PC-3 (cell line): ENCODE measurements around the gene GALNT10.

ENCODE experiments used
- CTCF ChIP-seq: fragments of 300-600 bp; sonication (generic); conservative IDR thresholded peaks from 2 replicates; pipeline ENCODE4 v1.5.1; 2017; ENCODE audit warnings: antibody characterized with exemption, low read depth, mild to moderate bottlenecking, low read length
- EZH2 ChIP-seq: fragments of 300-600 bp; sonication (generic); IDR thresholded peaks from one replicate; pipeline ENCODE4 v1.6.1; 2017; ENCODE audit warnings: antibody characterized with exemption, mild to moderate bottlenecking, low read length; ENCODE audit not compliant: unreplicated experiment

- TF ChIP-seq EZH2 = no peak
- TF ChIP-seq CTCF = no peak
Observed at GRCh38 chr5:154374264-154374663, 183.7 kb downstream of the GALNT10 start.
